GM12878 (cell line): ENCODE results near the gene STBD1. TPM values are rescaled to one million over a fixed set of nuclear protein-coding genes. Genes with fewer than 3 reads are reported as not detected.

Source experiments
- BCL11A ChIP-seq: IDR thresholded peaks from 2 replicates; pipeline ENCODE4 v1.6.1; 2011; ENCODE audit warnings: low read depth, low read length
- BHLHE40 ChIP-seq, 2 experiments: fragments of 450-650 bp in 1 of 2; IDR thresholded peaks; 2 replicates each; pipeline ENCODE4 v1.6.1; 2011 to 2017; ENCODE audit warnings: low read depth in 2 of 2, borderline replicate concordance in 1 of 2, improper control_type of control experiment in 1 of 2, low read length in 1 of 2, mild to moderate bottlenecking in 1 of 2
- BMI1 ChIP-seq: fragments of 450-650 bp; IDR thresholded peaks from 2 replicates; pipeline ENCODE4 v1.6.1; 2016; ENCODE audit warnings: mild to moderate bottlenecking, moderate library complexity, borderline replicate concordance
- CEBPB ChIP-seq, 2 experiments: fragments of 150-350 bp in 1 of 2; IDR thresholded peaks; 2 replicates each; pipeline ENCODE4 v1.6.1; 2012 to 2014; ENCODE audit warnings: low read depth in 2 of 2, low read length in 2 of 2, borderline replicate concordance in 1 of 2, inconsistent platforms in 1 of 2
- CHD2 ChIP-seq: IDR thresholded peaks from 2 replicates; pipeline ENCODE4 v1.6.1; 2011; ENCODE audit warnings: low read depth, low read length, improper control_type of control experiment, borderline replicate concordance
- CREB1 ChIP-seq: IDR thresholded peaks from 2 replicates; pipeline ENCODE4 v1.6.1; 2012; ENCODE audit warnings: low read depth, mild to moderate bottlenecking, inconsistent platforms
- E2F8 ChIP-seq: fragments of 450-650 bp; IDR thresholded peaks from 2 replicates; pipeline ENCODE4 v1.6.1; 2018; ENCODE audit warnings: mild to moderate bottlenecking, low read depth, moderate library complexity; ENCODE audit not compliant: partially characterized antibody
- GATAD2B ChIP-seq: fragments of 450-650 bp; conservative IDR thresholded peaks from 2 replicates; pipeline ENCODE4 v1.6.1; 2017; ENCODE audit warnings: low read depth, mild to moderate bottlenecking, moderate library complexity
- JUND ChIP-seq: IDR thresholded peaks from 2 replicates; pipeline ENCODE4 v1.6.1; 2012; ENCODE audit warnings: low read depth, mild to moderate bottlenecking, low read length, improper control_type of control experiment, moderate library complexity
- NR2C2 ChIP-seq: IDR thresholded peaks from 2 replicates; pipeline ENCODE4 v1.6.1; 2011; ENCODE audit warnings: borderline replicate concordance, low read depth; ENCODE audit not compliant: control insufficient read depth, insufficient read length
- NR2F1 ChIP-seq: fragments of 450-650 bp; conservative IDR thresholded peaks from 2 replicates; pipeline ENCODE4 v1.6.1; 2017; ENCODE audit warnings: mild to moderate bottlenecking
- REST ChIP-seq: IDR thresholded peaks from 2 replicates; pipeline ENCODE4 v1.6.1; 2012; ENCODE audit warnings: mild to moderate bottlenecking, low read depth, low read length
- RFX5 ChIP-seq: IDR thresholded peaks from 2 replicates; pipeline ENCODE4 v1.6.1; 2011; ENCODE audit warnings: low read depth, low read length, improper control_type of control experiment
- RUNX3 ChIP-seq: IDR thresholded peaks from 2 replicates; pipeline ENCODE4 v1.6.1; 2012; ENCODE audit warnings: low read length, inconsistent platforms
- SIX5 ChIP-seq: IDR thresholded peaks from 2 replicates; pipeline ENCODE4 v1.6.1; 2011; ENCODE audit warnings: mild to moderate bottlenecking, low read depth, low read length, moderate library complexity; ENCODE audit not compliant: severe bottlenecking
- SMARCA5 ChIP-seq: fragments of 450-650 bp; IDR thresholded peaks from 2 replicates; pipeline ENCODE4 v1.6.1; 2017; ENCODE audit warnings: mild to moderate bottlenecking
- SREBF2 ChIP-seq: IDR thresholded peaks from 2 replicates; pipeline ENCODE4 v1.6.1; 2012; ENCODE audit warnings: mild to moderate bottlenecking, low read length
- SRF ChIP-seq, 2 experiments: IDR thresholded peaks; 2 replicates each; pipeline ENCODE4 v1.6.1; 2011; ENCODE audit warnings: low read depth in 2 of 2, low read length in 2 of 2, mild to moderate bottlenecking in 1 of 2, moderate library complexity in 1 of 2
- polyA plus RNA-seq, 11 experiments: library from polyadenylated mRNA; depleted of rRNA in 4 of 11; unstranded in 6 of 11; stranded (reverse) in 5 of 11; fragments of >200 nt; fragmentation: Nextera tagmentation in 4 of 11; fragmentation: Illumina TruSeq in 1 of 11; extraction: Ambion mirVana in 4 of 11; extraction: Trizol in 1 of 11; gene quantifications; 1 replicate in 1 of 11; 2 replicates in 10 of 11; pipeline versions ENCODE4 v1.2.1 to v1.2.3, GENCODE V29; 2011 to 2016; ENCODE audit warnings: inconsistent platforms in 2 of 11, missing spikeins in 2 of 11, low read depth in 1 of 11
- total RNA-seq, 4 experiments: library from RNA; depleted of rRNA in 3 of 4; stranded (reverse); fragments of >200 nt in 3 of 4; fragmentation: Illumina TruSeq in 1 of 4; extraction: Trizol in 1 of 4; gene quantifications; 2 replicates each; pipeline versions ENCODE4 v1.2.1 to v1.2.3, GENCODE V29; 2013 to 2021
- TF ChIP-seq, protein P1 (sequence below), 3 experiments: IDR thresholded peaks in 2 of 3; conservative IDR thresholded peaks in 1 of 3; 2 replicates each; pipeline ENCODE4 v1.5.1; 2011; ENCODE audit warnings: low read depth in 3 of 3, low read length in 3 of 3, mild to moderate bottlenecking in 3 of 3, control low read depth in 2 of 3, moderate library complexity in 2 of 3, inconsistent platforms in 1 of 3, mixed read lengths in 1 of 3; ENCODE audit not compliant: control insufficient read depth in 2 of 3, insufficient read depth in 1 of 3; ENCODE audit errors: extremely low read depth in 1 of 3
- TF ChIP-seq, protein P2 (sequence below): IDR thresholded peaks from 2 replicates; pipeline ENCODE4 v1.6.1; 2011; ENCODE audit warnings: borderline replicate concordance, low read depth, mild to moderate bottlenecking, moderate library complexity, low read length; ENCODE audit not compliant: insufficient read depth, poor library complexity, severe bottlenecking

STBD1 gene
- total and polyA plus RNA-seq, 10 of the 15 experiments (the other 5 are each of a cell fraction or from before 2014, with no cell fraction given): 0.04 to 0.10 (median 0.05) TPM; not detected in 7

GRCh38 chr4:76301068-76301774, 5.3 kb upstream of the STBD1 start (continued):
- TF ChIP-seq SRF (IDR thresholded peaks at IDR 0.05; ENCODE audit: low read depth in 2 of 2, low read length in 2 of 2) (no peak), CEBPB (IDR thresholded peaks at IDR 0.05; ENCODE audit: borderline replicate concordance in 1 of 2, low read depth in 2 of 2, low read length in 2 of 2) (no peak), CHD2 (no peak), REST (no peak), JUND (0 out of 2 replicates have a peak, but pooled peaks have one; percentile 16), SREBF2 (no peak), BCL11A (peak; percentile 75), CREB1 (peak; percentile 64), SIX5 (no peak), SMARCA5 (no peak), NR2C2 (no peak), NR2F1 (0 out of 2 replicates have a peak, but pooled peaks have one; percentile 45), BMI1 (no peak), E2F8 (no peak), RFX5 (no peak), RUNX3 (peak; percentile 98), GATAD2B (no peak), BHLHE40 (IDR thresholded peaks at IDR 0.05; ENCODE audit: borderline replicate concordance in 1 of 2, low read depth in 2 of 2, low read length in 1 of 2) (no peak; a peak in 1 of 4 replicates)
- TF ChIP-seq, protein P1, sequence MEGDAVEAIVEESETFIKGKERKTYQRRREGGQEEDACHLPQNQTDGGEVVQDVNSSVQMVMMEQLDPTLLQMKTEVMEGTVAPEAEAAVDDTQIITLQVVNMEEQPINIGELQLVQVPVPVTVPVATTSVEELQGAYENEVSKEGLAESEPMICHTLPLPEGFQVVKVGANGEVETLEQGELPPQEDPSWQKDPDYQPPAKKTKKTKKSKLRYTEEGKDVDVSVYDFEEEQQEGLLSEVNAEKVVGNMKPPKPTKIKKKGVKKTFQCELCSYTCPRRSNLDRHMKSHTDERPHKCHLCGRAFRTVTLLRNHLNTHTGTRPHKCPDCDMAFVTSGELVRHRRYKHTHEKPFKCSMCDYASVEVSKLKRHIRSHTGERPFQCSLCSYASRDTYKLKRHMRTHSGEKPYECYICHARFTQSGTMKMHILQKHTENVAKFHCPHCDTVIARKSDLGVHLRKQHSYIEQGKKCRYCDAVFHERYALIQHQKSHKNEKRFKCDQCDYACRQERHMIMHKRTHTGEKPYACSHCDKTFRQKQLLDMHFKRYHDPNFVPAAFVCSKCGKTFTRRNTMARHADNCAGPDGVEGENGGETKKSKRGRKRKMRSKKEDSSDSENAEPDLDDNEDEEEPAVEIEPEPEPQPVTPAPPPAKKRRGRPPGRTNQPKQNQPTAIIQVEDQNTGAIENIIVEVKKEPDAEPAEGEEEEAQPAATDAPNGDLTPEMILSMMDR (IDR thresholded peaks at IDR 0.05 in 2 of 3, conservative IDR thresholded peaks at IDR 0.05 in 1 of 3; ENCODE audit: control insufficient read depth in 2 of 3, extremely low read depth in 1 of 3, insufficient read depth in 1 of 3, low read depth in 3 of 3, low read length in 3 of 3): 0 out of 6 replicates have a peak, but pooled peaks of 1 of the 3 experiments have one; percentile 9
- TF ChIP-seq, protein P2, sequence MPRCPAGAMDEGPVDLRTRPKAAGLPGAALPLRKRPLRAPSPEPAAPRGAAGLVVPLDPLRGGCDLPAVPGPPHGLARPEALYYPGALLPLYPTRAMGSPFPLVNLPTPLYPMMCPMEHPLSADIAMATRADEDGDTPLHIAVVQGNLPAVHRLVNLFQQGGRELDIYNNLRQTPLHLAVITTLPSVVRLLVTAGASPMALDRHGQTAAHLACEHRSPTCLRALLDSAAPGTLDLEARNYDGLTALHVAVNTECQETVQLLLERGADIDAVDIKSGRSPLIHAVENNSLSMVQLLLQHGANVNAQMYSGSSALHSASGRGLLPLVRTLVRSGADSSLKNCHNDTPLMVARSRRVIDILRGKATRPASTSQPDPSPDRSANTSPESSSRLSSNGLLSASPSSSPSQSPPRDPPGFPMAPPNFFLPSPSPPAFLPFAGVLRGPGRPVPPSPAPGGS: peak; percentile 60
